ENCODE data around the gene OR51B2. TPM values are rescaled to one million over a fixed set of nuclear protein-coding genes. Genes with fewer than 3 reads are reported as not detected.

OR51B2 gene
- total RNA-seq, 1 experiment from 2014 or later: not detected

- peaks cover 14 to 15% of the 10 kb centered on the region in 2 experiments for H3K9me3 Mint-ChIP-seq
- no peak overlapping the region for H3K4me2 ChIP-seq (ENCODE audit: insufficient read depth, insufficient read length, low read length)
- H2AK5ac ChIP-seq (ENCODE audit: insufficient read length, low read length): no peak overlapping the region
- H4K91ac ChIP-seq (ENCODE audit: insufficient read length, low read depth, low read length): no peak overlapping the region
- H4K5ac ChIP-seq (ENCODE audit: insufficient read length, low read depth, low read length): no peak overlapping the region
- H3K79me1 ChIP-seq (ENCODE audit: insufficient read depth, low read depth, low read length, poor library complexity, severe bottlenecking): no peaks in the 10 kb centered on the region
- no peaks in the 10 kb centered on the region for H3K27me3 Mint-ChIP-seq (ENCODE audit: low read depth)
- no peak overlapping the region for H3K4ac ChIP-seq (ENCODE audit: low read depth, low read length)
- H3K27ac Mint-ChIP-seq: no peak overlapping the region
- no peak overlapping the region for H3T11ph ChIP-seq (ENCODE audit: low read length)
- no peak overlapping the region for H2BK120ac ChIP-seq (ENCODE audit: low read depth, low read length, poor library complexity, severe bottlenecking)
- no peak overlapping the region for H3K27ac ChIP-seq (ENCODE audit: insufficient read length, low read depth, low read length)
- H3K4me3 Mint-ChIP-seq: no peak overlapping the region
- H3K23me2 ChIP-seq (ENCODE audit: insufficient read length, low read depth, low read length, poor library complexity, severe bottlenecking): no peaks in the 10 kb centered on the region
- no peak overlapping the region for H3K9ac ChIP-seq (ENCODE audit: extremely low read depth, insufficient read length, low read length)
- H2AFZ ChIP-seq (ENCODE audit: low read length): no peak overlapping the region
- H3K79me2 ChIP-seq (ENCODE audit: insufficient read depth, low read length): no peaks in the 10 kb centered on the region
- peaks cover 5 to 12% of the 10 kb centered on the region in 2 experiments for H3K4me1 Mint-ChIP-seq
- H3K14ac ChIP-seq (ENCODE audit: insufficient read depth, low read length): no peak overlapping the region
- H3K27me3 ChIP-seq (ENCODE audit: insufficient read depth, low read length): no peaks in the 10 kb centered on the region
- H3K56ac ChIP-seq (ENCODE audit: insufficient read length, low read depth, low read length): no peak overlapping the region
- H3K36me3 Mint-ChIP-seq (ENCODE audit: insufficient read depth in 1 of 3, low read depth in 3 of 3): peaks cover 5 to 14% (median 6%) of the 10 kb centered on the region in 3 experiments
- H3K4me1 ChIP-seq (ENCODE audit: insufficient read depth, low read length): no peaks in the 10 kb centered on the region; the same call in 1 of the 2 replicates
- no peaks in the 10 kb centered on the region for H4K20me1 ChIP-seq (ENCODE audit: control insufficient read depth, insufficient read depth, insufficient read length)
- no peak overlapping the region for H3K18ac ChIP-seq (ENCODE audit: insufficient read length, low read depth, low read length)
- no peak overlapping the region for H2BK15ac ChIP-seq (ENCODE audit: low read depth, low read length)
- H4K8ac ChIP-seq (replicated peaks; ENCODE audit: insufficient read length, low read depth, low read length): no peak overlapping the region
- no peak overlapping the region for H3K23ac ChIP-seq (ENCODE audit: insufficient read length, low read depth, low read length)
- peaks cover 4% of the 10 kb centered on the region for H3K9me3 ChIP-seq (ENCODE audit: control insufficient read depth, low read depth, low read length)
- H2BK20ac ChIP-seq (ENCODE audit: low read depth, low read length, poor library complexity, severe bottlenecking): no peak overlapping the region
- no peak overlapping the region for H2BK5ac ChIP-seq (ENCODE audit: insufficient read length, low read length)
- no peak overlapping the region for H2BK12ac ChIP-seq (ENCODE audit: insufficient read length, low read depth, low read length)
- TF ChIP-seq CTCF (conservative IDR thresholded peaks at IDR 0.05): peak; percentile 48; the same call in 2 of the 3 replicates
- DNase-seq: no peak
Observed at GRCh38 chr11:5369789-5370188, 45.7 kb upstream of the OR51B2 start.
